AG09309 (cell line): ENCODE results near the gene LRRC18.

Source experiments
- DNase-seq: peaks from one replicate; pipeline ENCODE4 v3.0.0-alpha.2; 2010; ENCODE audit warnings: low read depth
- H3K4me3 ChIP-seq: 2 replicates; pipeline ENCODE4 v1.5.1; 2011; ENCODE audit warnings: mild to moderate bottlenecking, low read depth, low read length, moderate library complexity; ENCODE audit not compliant: control insufficient read depth
- CTCF ChIP-seq: IDR thresholded peaks from 2 replicates; pipeline ENCODE4 v1.5.1; 2011; ENCODE audit warnings: mild to moderate bottlenecking, low read depth, low read length, inconsistent platforms; ENCODE audit not compliant: insufficient read depth, control insufficient read depth; ENCODE audit errors: missing control alignments

LRRC18 gene

GRCh38 chr10:48932831-48933664 is 6.6 kb downstream of the LRRC18 start:
- DNase-seq, result no peak
- H3K4me3 ChIP-seq, result no peak overlapping the region
- TF ChIP-seq CTCF, result no peak

- H3K4me3 ChIP-seq, result no peak overlapping the region
- TF ChIP-seq CTCF, result no peak
- no peak for DNase-seq
These were observed 8.5 kb downstream of the LRRC18 start for GRCh38 chr10:48931188-48931587.

GRCh38 chr10:48929413-48929990 is 10.1 kb downstream of the LRRC18 start:
- DNase-seq, result no peak
- TF ChIP-seq CTCF, result no peak
- H3K4me3 ChIP-seq, result no peak overlapping the region

- TF ChIP-seq CTCF, result no peak
- no peak for DNase-seq
- no peak overlapping the region for H3K4me3 ChIP-seq
These were observed 12.7 kb downstream of the LRRC18 start for GRCh38 chr10:48926764-48927540.

- H3K4me3 ChIP-seq, result no peak overlapping the region
- no peak for DNase-seq
- no peak for TF ChIP-seq CTCF
These were observed 13.4 kb downstream of the LRRC18 start for GRCh38 chr10:48926255-48926654.

GRCh38 chr10:48924988-48925387 is 14.7 kb downstream of the LRRC18 start:
- TF ChIP-seq CTCF, result no peak
- no peak overlapping the region for H3K4me3 ChIP-seq
- DNase-seq, result no peak
